22Rv1 (cell line): ENCODE data around the gene GPC6.

Experiments used
- ZFX ChIP-seq: fragments of 450-650 bp; IDR thresholded peaks from 2 replicates; pipeline ENCODE4 v1.6.1; 2017; ENCODE audit warnings: antibody characterized with exemption, borderline replicate concordance
- TF ChIP-seq, protein P1 (sequence below): fragments of 450-650 bp; IDR thresholded peaks from 2 replicates; pipeline ENCODE4 v1.5.1; 2017; ENCODE audit warnings: mild to moderate bottlenecking

DNA sequence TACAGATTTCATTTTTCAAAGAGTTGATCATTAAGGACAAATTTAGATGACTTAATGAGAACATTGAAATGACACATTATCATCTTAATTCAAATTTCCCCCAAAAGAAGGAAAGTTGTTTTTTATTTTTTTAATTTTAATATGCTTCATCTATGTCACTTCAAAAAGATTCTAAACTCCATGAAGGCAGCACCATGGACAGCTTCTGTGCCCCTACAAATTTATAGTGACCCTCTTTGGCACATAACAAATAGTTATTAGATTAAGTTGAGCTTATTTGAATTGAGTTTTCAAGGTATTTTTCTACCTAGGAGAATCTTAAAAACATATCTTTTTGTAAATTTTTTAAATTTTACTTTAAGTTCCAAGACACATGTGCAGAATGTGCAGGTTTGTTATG, 1054.2 kb downstream of the GPC6 start:
- TF ChIP-seq, protein P1, sequence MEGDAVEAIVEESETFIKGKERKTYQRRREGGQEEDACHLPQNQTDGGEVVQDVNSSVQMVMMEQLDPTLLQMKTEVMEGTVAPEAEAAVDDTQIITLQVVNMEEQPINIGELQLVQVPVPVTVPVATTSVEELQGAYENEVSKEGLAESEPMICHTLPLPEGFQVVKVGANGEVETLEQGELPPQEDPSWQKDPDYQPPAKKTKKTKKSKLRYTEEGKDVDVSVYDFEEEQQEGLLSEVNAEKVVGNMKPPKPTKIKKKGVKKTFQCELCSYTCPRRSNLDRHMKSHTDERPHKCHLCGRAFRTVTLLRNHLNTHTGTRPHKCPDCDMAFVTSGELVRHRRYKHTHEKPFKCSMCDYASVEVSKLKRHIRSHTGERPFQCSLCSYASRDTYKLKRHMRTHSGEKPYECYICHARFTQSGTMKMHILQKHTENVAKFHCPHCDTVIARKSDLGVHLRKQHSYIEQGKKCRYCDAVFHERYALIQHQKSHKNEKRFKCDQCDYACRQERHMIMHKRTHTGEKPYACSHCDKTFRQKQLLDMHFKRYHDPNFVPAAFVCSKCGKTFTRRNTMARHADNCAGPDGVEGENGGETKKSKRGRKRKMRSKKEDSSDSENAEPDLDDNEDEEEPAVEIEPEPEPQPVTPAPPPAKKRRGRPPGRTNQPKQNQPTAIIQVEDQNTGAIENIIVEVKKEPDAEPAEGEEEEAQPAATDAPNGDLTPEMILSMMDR: no peak
- no peak for TF ChIP-seq ZFX
